HEK293 (cell line): ENCODE measurements around the gene KIF9.

Experiments
- ZIC2 ChIP-seq: fragments of 450-650 bp; formaldehyde crosslinking; IDR thresholded peaks from 2 replicates; pipeline ENCODE4 v1.5.1; 2016; ENCODE audit warnings: missing biosample characterization, missing genetic modification characterization
- ZNF138 ChIP-seq: fragments of 450-650 bp; formaldehyde crosslinking; IDR thresholded peaks from 2 replicates; pipeline ENCODE4 v1.5.1; 2016; ENCODE audit warnings: missing biosample characterization, missing genetic modification characterization, borderline replicate concordance
- ZNF24 ChIP-seq: fragments of 450-650 bp; formaldehyde crosslinking; IDR thresholded peaks from 2 replicates; pipeline ENCODE4 v1.5.1; 2016; ENCODE audit warnings: missing biosample characterization, missing genetic modification characterization
- TF ChIP-seq, protein P1 (sequence below): fragments of 450-650 bp; formaldehyde crosslinking; IDR thresholded peaks from 2 replicates; pipeline ENCODE4 v1.5.1; 2016; ENCODE audit warnings: missing biosample characterization, missing genetic modification characterization

- TF ChIP-seq, protein P1, sequence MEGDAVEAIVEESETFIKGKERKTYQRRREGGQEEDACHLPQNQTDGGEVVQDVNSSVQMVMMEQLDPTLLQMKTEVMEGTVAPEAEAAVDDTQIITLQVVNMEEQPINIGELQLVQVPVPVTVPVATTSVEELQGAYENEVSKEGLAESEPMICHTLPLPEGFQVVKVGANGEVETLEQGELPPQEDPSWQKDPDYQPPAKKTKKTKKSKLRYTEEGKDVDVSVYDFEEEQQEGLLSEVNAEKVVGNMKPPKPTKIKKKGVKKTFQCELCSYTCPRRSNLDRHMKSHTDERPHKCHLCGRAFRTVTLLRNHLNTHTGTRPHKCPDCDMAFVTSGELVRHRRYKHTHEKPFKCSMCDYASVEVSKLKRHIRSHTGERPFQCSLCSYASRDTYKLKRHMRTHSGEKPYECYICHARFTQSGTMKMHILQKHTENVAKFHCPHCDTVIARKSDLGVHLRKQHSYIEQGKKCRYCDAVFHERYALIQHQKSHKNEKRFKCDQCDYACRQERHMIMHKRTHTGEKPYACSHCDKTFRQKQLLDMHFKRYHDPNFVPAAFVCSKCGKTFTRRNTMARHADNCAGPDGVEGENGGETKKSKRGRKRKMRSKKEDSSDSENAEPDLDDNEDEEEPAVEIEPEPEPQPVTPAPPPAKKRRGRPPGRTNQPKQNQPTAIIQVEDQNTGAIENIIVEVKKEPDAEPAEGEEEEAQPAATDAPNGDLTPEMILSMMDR (tag by site-specific recombination), result no peak
- no peak for TF ChIP-seq ZIC2
- no peak for TF ChIP-seq ZNF138 (tag by site-specific recombination)
- TF ChIP-seq ZNF24 (tag by site-specific recombination), result no peak
Observed at GRCh38 chr3:47294392-47294791, 11.8 kb upstream of the KIF9 start.
